HEK293T (cell line): ENCODE measurements around the gene MRPL44.

Experiments
- BHLHE40 ChIP-seq: fragments of 450-650 bp; IDR thresholded peaks from 2 replicates; pipeline ENCODE4 v1.6.1; 2016; ENCODE audit warnings: mild to moderate bottlenecking, moderate library complexity, borderline replicate concordance
- ELF4 ChIP-seq: fragments of 450-650 bp; IDR thresholded peaks from 2 replicates; pipeline ENCODE4 v1.6.1; 2017; ENCODE audit warnings: antibody characterized with exemption
- FOXA1 ChIP-seq: fragments of 450-650 bp; IDR thresholded peaks from 2 replicates; pipeline ENCODE4 v1.6.1; 2016; ENCODE audit warnings: mild to moderate bottlenecking
- FOXK2 ChIP-seq: fragments of 450-650 bp; IDR thresholded peaks from 2 replicates; pipeline ENCODE4 v1.6.1; 2016; ENCODE audit warnings: mild to moderate bottlenecking
- FOXM1 ChIP-seq: fragments of 450-650 bp; IDR thresholded peaks from 2 replicates; pipeline ENCODE4 v1.6.1; 2017; ENCODE audit warnings: mild to moderate bottlenecking, borderline replicate concordance
- HDGF ChIP-seq: fragments of 450-650 bp; IDR thresholded peaks from 2 replicates; pipeline ENCODE4 v1.6.1; 2017; ENCODE audit warnings: antibody characterized with exemption, borderline replicate concordance
- L3MBTL2 ChIP-seq: fragments of 450-650 bp; conservative IDR thresholded peaks from 2 replicates; pipeline ENCODE4 v1.6.1; 2016; ENCODE audit warnings: mild to moderate bottlenecking
- LEF1 ChIP-seq: fragments of 450-650 bp; IDR thresholded peaks from 2 replicates; pipeline ENCODE4 v1.6.1; 2017; ENCODE audit warnings: mild to moderate bottlenecking, borderline replicate concordance
- NFRKB ChIP-seq: fragments of 450-650 bp; IDR thresholded peaks from 2 replicates; pipeline ENCODE4 v1.6.1; 2016; ENCODE audit warnings: mild to moderate bottlenecking, moderate library complexity
- SP1 ChIP-seq: fragments of 450-650 bp; IDR thresholded peaks from 2 replicates; pipeline ENCODE4 v1.6.1; 2017
- SUZ12 ChIP-seq: fragments of 450-650 bp; IDR thresholded peaks from 2 replicates; pipeline ENCODE4 v1.6.1; 2016; ENCODE audit warnings: mild to moderate bottlenecking
- TARDBP ChIP-seq: fragments of 450-650 bp; IDR thresholded peaks from 2 replicates; pipeline ENCODE4 v1.6.1; 2016
- ZNF384 ChIP-seq: fragments of 450-650 bp; IDR thresholded peaks from 2 replicates; pipeline ENCODE4 v1.6.1; 2016

- TF ChIP-seq BHLHE40 (no peak), SUZ12 (no peak), TARDBP (no peak), SP1 (no peak), FOXA1 (no peak), HDGF (no peak), LEF1 (no peak), ZNF384 (no peak), L3MBTL2 (no peak), FOXK2 (no peak), FOXM1 (no peak), NFRKB (no peak), ELF4 (no peak)
Measured at GRCh38 chr2:223973606-223974005, 16.3 kb downstream of the MRPL44 start.
